ENCODE data around the gene SPTAN1.

Gene SPTAN1

DNA sequence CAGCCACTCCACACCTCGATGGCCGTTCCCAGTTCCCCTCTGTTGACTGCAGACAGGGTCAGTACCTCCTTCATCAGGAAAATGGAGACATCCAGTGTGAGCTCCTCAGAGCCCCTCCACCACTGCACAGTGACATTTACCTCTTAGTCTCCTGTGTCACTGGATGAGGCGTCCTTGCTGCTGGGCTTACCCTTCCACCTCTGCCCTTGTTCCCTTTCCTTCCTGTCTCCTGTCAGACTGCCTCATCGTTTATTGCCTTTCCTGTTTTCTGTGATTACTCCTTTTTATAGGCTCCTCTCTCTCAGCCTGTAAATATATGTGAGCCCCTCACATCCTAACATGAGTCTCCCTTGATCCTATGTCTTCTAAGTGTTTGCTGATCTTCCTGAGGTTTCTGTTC lies 23.2 kb upstream of the SPTAN1 start:
- TF ChIP-seq BACH2 (CRISPR knock-in tag; IDR thresholded peaks at IDR 0.05; ENCODE audit: borderline replicate concordance), result no peak
- TF ChIP-seq, protein P1, sequence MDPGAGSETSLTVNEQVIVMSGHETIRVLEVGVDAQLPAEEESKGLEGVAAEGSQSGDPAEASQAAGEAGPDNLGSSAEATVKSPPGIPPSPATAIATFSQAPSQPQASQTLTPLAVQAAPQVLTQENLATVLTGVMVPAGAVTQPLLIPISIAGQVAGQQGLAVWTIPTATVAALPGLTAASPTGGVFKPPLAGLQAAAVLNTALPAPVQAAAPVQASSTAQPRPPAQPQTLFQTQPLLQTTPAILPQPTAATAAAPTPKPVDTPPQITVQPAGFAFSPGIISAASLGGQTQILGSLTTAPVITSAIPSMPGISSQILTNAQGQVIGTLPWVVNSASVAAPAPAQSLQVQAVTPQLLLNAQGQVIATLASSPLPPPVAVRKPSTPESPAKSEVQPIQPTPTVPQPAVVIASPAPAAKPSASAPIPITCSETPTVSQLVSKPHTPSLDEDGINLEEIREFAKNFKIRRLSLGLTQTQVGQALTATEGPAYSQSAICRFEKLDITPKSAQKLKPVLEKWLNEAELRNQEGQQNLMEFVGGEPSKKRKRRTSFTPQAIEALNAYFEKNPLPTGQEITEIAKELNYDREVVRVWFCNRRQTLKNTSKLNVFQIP (CRISPR knock-in tag; IDR thresholded peaks at IDR 0.05; ENCODE audit: borderline replicate concordance, low read depth), result no peak
- no peak for TF ChIP-seq ZNF70 (CRISPR knock-in tag; IDR thresholded peaks at IDR 0.05)
- no peak for TF ChIP-seq ISL1 (CRISPR knock-in tag; IDR thresholded peaks at IDR 0.05)
- no peak for TF ChIP-seq CSDC2 (CRISPR knock-in tag; IDR thresholded peaks at IDR 0.05)
- no peak for TF ChIP-seq ESRRG (CRISPR knock-in tag; IDR thresholded peaks at IDR 0.05)
- no peak for TF ChIP-seq SNAI2 (CRISPR knock-in tag; IDR thresholded peaks at IDR 0.05)
- no peak for TF ChIP-seq RARB (CRISPR knock-in tag; IDR thresholded peaks at IDR 0.05)
- TF ChIP-seq ZNF8 (CRISPR knock-in tag; IDR thresholded peaks at IDR 0.05), result no peak
- TF ChIP-seq ZFP3 (CRISPR knock-in tag; IDR thresholded peaks at IDR 0.05), result no peak
- no peak for TF ChIP-seq TCF4 (CRISPR knock-in tag; IDR thresholded peaks at IDR 0.05; ENCODE audit: borderline replicate concordance)
- TF ChIP-seq ZC3H10 (CRISPR knock-in tag; IDR thresholded peaks at IDR 0.05), result no peak
- TF ChIP-seq ZFP30 (CRISPR knock-in tag; IDR thresholded peaks at IDR 0.05), result no peak
- no peak for TF ChIP-seq ARNTL (CRISPR knock-in tag; IDR thresholded peaks at IDR 0.05; ENCODE audit: borderline replicate concordance, low read depth)
- TF ChIP-seq, protein P2, sequence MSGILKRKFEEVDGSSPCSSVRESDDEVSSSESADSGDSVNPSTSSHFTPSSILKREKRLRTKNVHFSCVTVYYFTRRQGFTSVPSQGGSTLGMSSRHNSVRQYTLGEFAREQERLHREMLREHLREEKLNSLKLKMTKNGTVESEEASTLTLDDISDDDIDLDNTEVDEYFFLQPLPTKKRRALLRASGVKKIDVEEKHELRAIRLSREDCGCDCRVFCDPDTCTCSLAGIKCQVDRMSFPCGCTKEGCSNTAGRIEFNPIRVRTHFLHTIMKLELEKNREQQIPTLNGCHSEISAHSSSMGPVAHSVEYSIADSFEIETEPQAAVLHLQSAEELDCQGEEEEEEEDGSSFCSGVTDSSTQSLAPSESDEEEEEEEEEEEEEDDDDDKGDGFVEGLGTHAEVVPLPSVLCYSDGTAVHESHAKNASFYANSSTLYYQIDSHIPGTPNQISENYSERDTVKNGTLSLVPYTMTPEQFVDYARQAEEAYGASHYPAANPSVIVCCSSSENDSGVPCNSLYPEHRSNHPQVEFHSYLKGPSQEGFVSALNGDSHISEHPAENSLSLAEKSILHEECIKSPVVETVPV (CRISPR knock-in tag; IDR thresholded peaks at IDR 0.05), result no peak
- no peak for TF ChIP-seq ZNF565 (CRISPR knock-in tag; conservative IDR thresholded peaks at IDR 0.05; ENCODE audit: low read depth)
- TF ChIP-seq, protein P3, sequence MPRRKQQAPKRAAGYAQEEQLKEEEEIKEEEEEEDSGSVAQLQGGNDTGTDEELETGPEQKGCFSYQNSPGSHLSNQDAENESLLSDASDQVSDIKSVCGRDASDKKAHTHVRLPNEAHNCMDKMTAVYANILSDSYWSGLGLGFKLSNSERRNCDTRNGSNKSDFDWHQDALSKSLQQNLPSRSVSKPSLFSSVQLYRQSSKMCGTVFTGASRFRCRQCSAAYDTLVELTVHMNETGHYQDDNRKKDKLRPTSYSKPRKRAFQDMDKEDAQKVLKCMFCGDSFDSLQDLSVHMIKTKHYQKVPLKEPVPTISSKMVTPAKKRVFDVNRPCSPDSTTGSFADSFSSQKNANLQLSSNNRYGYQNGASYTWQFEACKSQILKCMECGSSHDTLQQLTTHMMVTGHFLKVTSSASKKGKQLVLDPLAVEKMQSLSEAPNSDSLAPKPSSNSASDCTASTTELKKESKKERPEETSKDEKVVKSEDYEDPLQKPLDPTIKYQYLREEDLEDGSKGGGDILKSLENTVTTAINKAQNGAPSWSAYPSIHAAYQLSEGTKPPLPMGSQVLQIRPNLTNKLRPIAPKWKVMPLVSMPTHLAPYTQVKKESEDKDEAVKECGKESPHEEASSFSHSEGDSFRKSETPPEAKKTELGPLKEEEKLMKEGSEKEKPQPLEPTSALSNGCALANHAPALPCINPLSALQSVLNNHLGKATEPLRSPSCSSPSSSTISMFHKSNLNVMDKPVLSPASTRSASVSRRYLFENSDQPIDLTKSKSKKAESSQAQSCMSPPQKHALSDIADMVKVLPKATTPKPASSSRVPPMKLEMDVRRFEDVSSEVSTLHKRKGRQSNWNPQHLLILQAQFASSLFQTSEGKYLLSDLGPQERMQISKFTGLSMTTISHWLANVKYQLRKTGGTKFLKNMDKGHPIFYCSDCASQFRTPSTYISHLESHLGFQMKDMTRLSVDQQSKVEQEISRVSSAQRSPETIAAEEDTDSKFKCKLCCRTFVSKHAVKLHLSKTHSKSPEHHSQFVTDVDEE (CRISPR knock-in tag; IDR thresholded peaks at IDR 0.05), result no peak
- no peak for TF ChIP-seq GLIS3 (CRISPR knock-in tag; IDR thresholded peaks at IDR 0.05)
- no peak for TF ChIP-seq TOX (CRISPR knock-in tag; IDR thresholded peaks at IDR 0.05; ENCODE audit: borderline replicate concordance)
- TF ChIP-seq PPARA (CRISPR knock-in tag; IDR thresholded peaks at IDR 0.05; ENCODE audit: borderline replicate concordance), result no peak
- no peak for ATAC-seq

DNA sequence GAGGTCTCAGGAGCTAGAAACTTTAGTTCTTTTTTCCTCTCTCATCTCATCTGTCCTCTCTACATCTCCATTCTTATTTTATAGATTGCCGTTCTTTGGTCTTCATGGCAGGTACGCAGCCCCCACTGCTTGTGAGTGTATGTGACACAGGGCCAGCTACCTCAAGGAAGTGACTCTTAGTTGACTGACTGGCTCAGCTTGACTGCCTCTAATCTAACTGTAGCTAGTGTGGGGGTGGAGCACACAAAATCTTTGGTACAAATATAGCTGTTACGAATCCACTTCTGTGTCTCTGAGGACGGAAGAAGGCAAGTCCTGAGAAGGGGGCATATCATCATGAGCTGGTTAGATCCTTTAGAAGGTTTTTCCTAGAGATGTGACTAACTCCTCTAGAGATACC lies 19.8 kb upstream of the SPTAN1 start:
- ATAC-seq, result no peak
- no peak for TF ChIP-seq PPARA (CRISPR knock-in tag; IDR thresholded peaks at IDR 0.05; ENCODE audit: borderline replicate concordance)
- no peak for TF ChIP-seq ZFP30 (CRISPR knock-in tag; IDR thresholded peaks at IDR 0.05)
- TF ChIP-seq, protein P2 (CRISPR knock-in tag; IDR thresholded peaks at IDR 0.05), result no peak
- no peak for TF ChIP-seq SNAI2 (CRISPR knock-in tag; IDR thresholded peaks at IDR 0.05)
- TF ChIP-seq ZNF70 (CRISPR knock-in tag; IDR thresholded peaks at IDR 0.05), result no peak
- no peak for TF ChIP-seq GLIS3 (CRISPR knock-in tag; IDR thresholded peaks at IDR 0.05)

DNA sequence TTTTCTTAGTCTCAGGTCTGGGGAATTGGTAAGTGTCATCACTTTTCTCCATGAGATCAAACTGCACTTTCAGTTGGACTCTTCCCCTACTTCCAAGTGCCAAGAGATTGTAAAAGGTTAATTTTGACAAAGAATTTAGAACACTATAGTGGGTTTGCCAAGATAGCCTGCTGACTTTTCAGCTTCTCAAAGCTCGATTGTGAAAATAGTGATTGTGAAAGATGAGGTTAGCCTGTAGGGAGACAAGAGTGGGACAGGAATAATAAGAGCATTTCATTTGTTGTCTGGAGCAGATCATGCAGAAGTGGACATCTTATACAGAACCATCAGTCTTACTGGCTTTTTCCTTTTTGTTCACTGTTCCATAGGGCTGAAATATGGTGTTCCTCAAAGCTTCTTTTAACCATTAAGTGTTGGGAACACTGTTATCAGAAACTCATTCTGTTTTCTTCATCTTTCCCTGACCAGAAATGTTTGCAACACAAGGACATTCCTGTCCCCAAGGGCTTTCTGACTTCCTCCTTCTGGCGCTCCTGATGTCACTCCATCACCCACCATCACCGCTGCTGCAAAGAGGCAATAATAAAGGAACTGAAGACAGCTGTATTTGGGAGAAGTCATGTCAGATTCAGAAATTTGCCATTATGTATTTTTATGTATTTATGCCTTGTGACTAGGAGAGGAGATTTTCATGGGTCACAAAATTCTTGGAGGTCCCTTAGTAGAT lies 11.6 kb upstream of the SPTAN1 start:
- ATAC-seq, result no peak
- TF ChIP-seq, protein P4, sequence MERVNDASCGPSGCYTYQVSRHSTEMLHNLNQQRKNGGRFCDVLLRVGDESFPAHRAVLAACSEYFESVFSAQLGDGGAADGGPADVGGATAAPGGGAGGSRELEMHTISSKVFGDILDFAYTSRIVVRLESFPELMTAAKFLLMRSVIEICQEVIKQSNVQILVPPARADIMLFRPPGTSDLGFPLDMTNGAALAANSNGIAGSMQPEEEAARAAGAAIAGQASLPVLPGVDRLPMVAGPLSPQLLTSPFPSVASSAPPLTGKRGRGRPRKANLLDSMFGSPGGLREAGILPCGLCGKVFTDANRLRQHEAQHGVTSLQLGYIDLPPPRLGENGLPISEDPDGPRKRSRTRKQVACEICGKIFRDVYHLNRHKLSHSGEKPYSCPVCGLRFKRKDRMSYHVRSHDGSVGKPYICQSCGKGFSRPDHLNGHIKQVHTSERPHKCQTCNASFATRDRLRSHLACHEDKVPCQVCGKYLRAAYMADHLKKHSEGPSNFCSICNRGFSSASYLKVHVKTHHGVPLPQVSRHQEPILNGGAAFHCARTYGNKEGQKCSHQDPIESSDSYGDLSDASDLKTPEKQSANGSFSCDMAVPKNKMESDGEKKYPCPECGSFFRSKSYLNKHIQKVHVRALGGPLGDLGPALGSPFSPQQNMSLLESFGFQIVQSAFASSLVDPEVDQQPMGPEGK (CRISPR knock-in tag; IDR thresholded peaks at IDR 0.05; ENCODE audit: borderline replicate concordance), result no peak
- TF ChIP-seq ZFP30 (CRISPR knock-in tag; IDR thresholded peaks at IDR 0.05) (no peak), ESRRG (CRISPR knock-in tag; IDR thresholded peaks at IDR 0.05) (no peak), ZFP3 (CRISPR knock-in tag; IDR thresholded peaks at IDR 0.05) (no peak), ISL1 (CRISPR knock-in tag; IDR thresholded peaks at IDR 0.05) (no peak)

All from SK-N-SH treated with all-trans-retinoic acid at 6 μM for 48 hours (cell line).